Peyer's patch (tissue), 4 donors: Measurements from ENCODE around the gene TLR8.

Experiments used
- CTCF ChIP-seq, 6 experiments: fragments of 450-650 bp in 4 of 6; fragments of 200-600 bp in 2 of 6; sonication (generic) in 1 of 6; IDR thresholded peaks; one replicate each; pipeline ENCODE4 v1.5.1; 2017 to 2019; ENCODE audit warnings: antibody characterized with exemption in 6 of 6, mild to moderate bottlenecking in 3 of 6, moderate library complexity in 1 of 6
- POLR2A ChIP-seq, 2 donors: fragments of 450-650 bp; IDR thresholded peaks; one replicate each; pipeline ENCODE4 v1.5.1; 2017; ENCODE audit warnings: antibody characterized with exemption in 2 of 2, mild to moderate bottlenecking in 2 of 2, moderate library complexity in 2 of 2

- TF ChIP-seq CTCF (IDR thresholded peaks at IDR 0.05) (no peak), POLR2A (IDR thresholded peaks at IDR 0.05) (no peak)
Measured at GRCh38 chrX:12932244-12932643, 25.8 kb downstream of the TLR8 start.
